Mesenchymal stem cell (in vitro differentiated cells and primary cell): ENCODE measurements around the gene DNAJC24.

ENCODE experiments used
- DNase-seq: peaks from one replicate; pipeline ENCODE4 v3.0.0-alpha.2; 2013
- H2AFZ ChIP-seq: one replicate; pipeline ENCODE4 v1.6.1; 2013; ENCODE audit warnings: low read depth, mild to moderate bottlenecking, control low read depth, inconsistent platforms, low read length, moderate library complexity
- H2AK5ac ChIP-seq: 2 replicates; pipeline ENCODE4 v1.6.1; 2013; ENCODE audit warnings: low read length, moderate library complexity, mild to moderate bottlenecking, inconsistent platforms; ENCODE audit not compliant: severe bottlenecking
- H2BK120ac ChIP-seq: one replicate; pipeline ENCODE4 v1.6.1; 2013; ENCODE audit warnings: low read depth, mild to moderate bottlenecking, inconsistent platforms, low read length, moderate library complexity
- H2BK12ac ChIP-seq, 2 experiments: one replicate each; pipeline ENCODE4 v1.6.1; 2013; ENCODE audit warnings: inconsistent platforms in 2 of 2, low read length in 2 of 2, mild to moderate bottlenecking in 2 of 2, moderate library complexity in 2 of 2, control low read depth in 1 of 2
- H2BK15ac ChIP-seq: one replicate; pipeline ENCODE4 v1.6.1; 2013; ENCODE audit warnings: mild to moderate bottlenecking, low read depth, inconsistent platforms; ENCODE audit not compliant: poor library complexity, severe bottlenecking
- H2BK5ac ChIP-seq: 2 replicates; pipeline ENCODE4 v1.6.1; 2013; ENCODE audit warnings: low read depth, mild to moderate bottlenecking, low read length, control low read depth, inconsistent platforms; ENCODE audit not compliant: poor library complexity, severe bottlenecking
- H3K14ac ChIP-seq, 2 experiments: one replicate each; pipeline ENCODE4 v1.6.1; 2013; ENCODE audit warnings: inconsistent platforms in 2 of 2, low read length in 2 of 2, control low read depth in 1 of 2, mild to moderate bottlenecking in 1 of 2, moderate library complexity in 1 of 2
- H3K18ac ChIP-seq, 2 experiments: one replicate each; pipeline ENCODE4 v1.6.1; 2013; ENCODE audit warnings: inconsistent platforms in 2 of 2, low read length in 2 of 2, control low read depth in 1 of 2, low read depth in 1 of 2, mild to moderate bottlenecking in 1 of 2
- H3K23ac ChIP-seq, 2 experiments: one replicate each; pipeline ENCODE4 v1.6.1; 2013; ENCODE audit warnings: inconsistent platforms in 2 of 2, low read length in 2 of 2, mild to moderate bottlenecking in 2 of 2, moderate library complexity in 2 of 2, control low read depth in 1 of 2
- H3K27ac ChIP-seq: 2 replicates; pipeline ENCODE4 v1.5.1; 2013; ENCODE audit warnings: mild to moderate bottlenecking, moderate library complexity, low read length, control low read depth, inconsistent platforms; ENCODE audit not compliant: poor library complexity, severe bottlenecking
- H3K27me3 ChIP-seq, 2 experiments: 2 replicates each; pipeline versions ENCODE4 v1.6.1 to v1.7.0; 2013; ENCODE audit warnings: low read length in 2 of 2, mild to moderate bottlenecking in 2 of 2, moderate library complexity in 2 of 2, control low read depth in 1 of 2, inconsistent platforms in 1 of 2; ENCODE audit not compliant: control insufficient read depth in 1 of 2, insufficient read depth in 1 of 2
- H3K36me3 ChIP-seq, 2 experiments: 2 replicates each; pipeline versions ENCODE4 v1.6.1 to v1.7.0; 2013; ENCODE audit warnings: low read length in 2 of 2, control low read depth in 1 of 2, inconsistent platforms in 1 of 2, low read depth in 1 of 2, mild to moderate bottlenecking in 1 of 2; ENCODE audit not compliant: insufficient read depth in 2 of 2, control insufficient read depth in 1 of 2
- H3K4ac ChIP-seq, 2 experiments: one replicate each; pipeline ENCODE4 v1.6.1; 2013; ENCODE audit warnings: inconsistent platforms in 2 of 2, low read length in 2 of 2, mild to moderate bottlenecking in 2 of 2, moderate library complexity in 2 of 2, control low read depth in 1 of 2, low read depth in 1 of 2
- H3K4me1 ChIP-seq: 2 replicates; pipeline ENCODE4 v1.6.1; 2013; ENCODE audit warnings: low read depth, low read length, control low read depth; ENCODE audit not compliant: control insufficient read depth, insufficient read depth
- H3K4me2 ChIP-seq: 2 replicates; pipeline ENCODE4 v1.6.1; 2013; ENCODE audit warnings: low read length, mild to moderate bottlenecking, inconsistent platforms; ENCODE audit not compliant: poor library complexity, severe bottlenecking
- H3K4me3 ChIP-seq, 2 experiments: 2 replicates each; pipeline versions ENCODE4 v1.5.1 to v1.7.0; 2013; ENCODE audit warnings: low read length in 2 of 2, mild to moderate bottlenecking in 2 of 2, control low read depth in 1 of 2, low read depth in 1 of 2; ENCODE audit not compliant: insufficient read depth in 1 of 2
- H3K79me1 ChIP-seq: replicated peaks from 2 replicates; pipeline ENCODE4 v1.6.1; 2013; ENCODE audit warnings: mild to moderate bottlenecking, control low read depth, low read length, inconsistent platforms; ENCODE audit not compliant: poor library complexity, severe bottlenecking
- H3K9ac ChIP-seq: 2 replicates; pipeline ENCODE4 v1.7.0; 2013; ENCODE audit warnings: mild to moderate bottlenecking, low read length, moderate library complexity
- H3K9me3 ChIP-seq: 2 replicates; pipeline ENCODE4 v1.7.0; 2013; ENCODE audit warnings: mild to moderate bottlenecking, low read length; ENCODE audit not compliant: control insufficient read depth
- H4K8ac ChIP-seq: one replicate; pipeline ENCODE4 v1.6.1; 2013; ENCODE audit warnings: inconsistent platforms, mild to moderate bottlenecking, low read length, moderate library complexity
- H4K91ac ChIP-seq: one replicate; pipeline ENCODE4 v1.6.1; 2013; ENCODE audit warnings: mild to moderate bottlenecking, low read length, inconsistent platforms
- WGBS: methylation state at CpG from one replicate; pipeline ENCODE4 v1.1.7; 2013; ENCODE audit warnings: mixed read lengths; 5-methylcytosine and 5-hydroxymethylcytosine counted together

DNAJC24 gene

DNA sequence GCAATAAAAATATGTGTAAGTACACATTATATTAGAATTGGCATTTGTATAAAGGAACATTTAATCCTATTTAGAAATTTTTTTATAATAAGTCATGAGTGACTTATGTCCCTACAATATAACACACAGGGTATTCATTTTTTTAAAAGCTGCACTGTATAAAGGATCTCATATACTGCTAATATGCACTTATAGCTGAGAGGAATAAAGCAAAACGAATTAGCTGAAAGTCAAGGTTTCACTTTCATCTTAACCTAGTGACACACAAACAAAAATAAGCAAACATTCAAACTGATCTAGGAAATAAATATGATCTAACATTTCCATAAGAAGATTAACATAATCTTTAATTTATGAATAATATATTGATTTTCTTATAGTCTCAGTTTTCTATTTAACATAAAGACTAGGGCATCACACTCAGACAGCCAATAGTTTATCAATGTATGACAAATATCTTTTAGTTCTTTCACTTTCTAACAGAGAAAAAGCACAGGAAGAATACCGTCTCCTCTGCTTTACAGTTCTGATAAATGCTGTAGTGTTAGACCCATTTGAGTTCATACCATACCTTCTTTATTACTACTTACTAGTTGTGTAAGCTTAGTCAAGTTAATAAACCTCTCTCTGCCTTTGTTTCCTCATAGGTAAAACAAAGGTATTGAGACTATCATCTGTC is 43.1 kb upstream of the DNAJC24 start:
- no peaks in the 10 kb centered on the region for H3K79me1 ChIP-seq
- H3K4me2 ChIP-seq = no peak overlapping the region
- no peak overlapping the region for H2BK12ac ChIP-seq
- no peak overlapping the region for H3K14ac ChIP-seq
- H4K91ac ChIP-seq = no peak overlapping the region
- H3K27me3 ChIP-seq = no peaks in the 10 kb centered on the region
- no peak overlapping the region for H3K4me3 ChIP-seq
- no peaks in the 10 kb centered on the region for H3K4me1 ChIP-seq
- H3K23ac ChIP-seq = no peak overlapping the region
- no peak overlapping the region for H3K27ac ChIP-seq
- H2AK5ac ChIP-seq = no peak overlapping the region
- H3K4ac ChIP-seq = no peak overlapping the region
- no peak overlapping the region for H3K18ac ChIP-seq
- no peaks in the 10 kb centered on the region for H3K36me3 ChIP-seq
- H2BK120ac ChIP-seq = no peak overlapping the region
- no peak overlapping the region for H2BK5ac ChIP-seq
- H2BK15ac ChIP-seq = no peak overlapping the region
- H2AFZ ChIP-seq = no peak overlapping the region
- H3K9ac ChIP-seq = no peak overlapping the region
- no peak for DNase-seq
- no peaks in the 10 kb centered on the region for H3K9me3 ChIP-seq
- WGBS = no CpG with 5 or more reads among the region's 2 CpGs
- H4K8ac ChIP-seq = no peak overlapping the region

DNA sequence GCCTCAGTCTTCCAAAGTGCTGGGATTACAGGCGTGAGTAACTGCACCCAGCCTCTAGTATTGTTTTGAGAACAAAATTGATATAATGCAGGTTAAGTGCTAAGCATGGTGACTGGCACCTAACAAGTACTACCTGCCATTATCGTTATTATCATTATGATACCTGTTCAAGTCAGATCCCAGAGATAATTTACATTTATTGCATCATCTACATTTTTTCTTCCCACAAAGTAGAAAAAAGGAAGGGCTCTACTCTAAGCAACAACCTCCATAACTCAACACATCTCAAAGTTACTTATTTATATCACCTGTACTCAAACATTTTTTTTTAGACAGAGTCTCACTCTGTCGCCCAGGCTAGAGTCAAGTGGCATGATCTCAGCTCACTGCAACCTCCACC is 42.2 kb upstream of the DNAJC24 start:
- H2AFZ ChIP-seq = no peak overlapping the region
- no peak overlapping the region for H2BK15ac ChIP-seq
- no peak overlapping the region for H2AK5ac ChIP-seq
- no peak overlapping the region for H2BK12ac ChIP-seq
- WGBS = 94% methylated on average over 2 of the region's 3 CpGs
- no peak overlapping the region for H4K8ac ChIP-seq
- H3K4ac ChIP-seq = no peak overlapping the region
- H3K27ac ChIP-seq = no peak overlapping the region
- H3K36me3 ChIP-seq = no peaks in the 10 kb centered on the region
- H3K27me3 ChIP-seq = no peaks in the 10 kb centered on the region
- H2BK5ac ChIP-seq = no peak overlapping the region
- no peak overlapping the region for H2BK120ac ChIP-seq
- no peak overlapping the region for H3K4me2 ChIP-seq
- H3K18ac ChIP-seq = no peak overlapping the region
- H4K91ac ChIP-seq = no peak overlapping the region
- no peaks in the 10 kb centered on the region for H3K9me3 ChIP-seq
- no peaks in the 10 kb centered on the region for H3K79me1 ChIP-seq
- H3K9ac ChIP-seq = no peak overlapping the region
- no peak overlapping the region for H3K14ac ChIP-seq
- no peak for DNase-seq
- H3K4me1 ChIP-seq = no peaks in the 10 kb centered on the region
- no peak overlapping the region for H3K4me3 ChIP-seq
- H3K23ac ChIP-seq = no peak overlapping the region

DNA sequence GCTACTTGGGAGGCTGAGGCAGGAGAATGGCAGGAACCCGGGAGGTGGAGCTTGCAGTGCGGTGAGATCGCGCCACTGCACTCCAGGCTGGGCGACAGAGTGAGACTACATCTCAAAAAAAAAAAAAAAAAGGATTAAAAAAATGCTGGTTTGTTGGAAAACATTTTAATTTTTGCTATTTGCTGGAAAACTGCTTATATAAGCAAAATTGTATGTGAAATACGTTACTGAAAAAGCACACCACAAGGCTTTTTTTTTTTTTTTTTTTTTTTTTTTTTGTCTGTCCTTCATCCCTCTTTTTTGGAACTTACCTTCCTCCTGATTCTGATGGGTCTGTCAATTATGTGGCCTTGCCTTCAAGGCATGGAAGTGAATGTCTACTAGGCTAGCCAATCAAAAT is 41.0 kb upstream of the DNAJC24 start:
- WGBS = 80% methylated on average over 5 of the region's 6 CpGs
- H3K23ac ChIP-seq = no peak overlapping the region
- H2BK5ac ChIP-seq = no peak overlapping the region
- H3K14ac ChIP-seq = no peak overlapping the region
- no peak overlapping the region for H2AK5ac ChIP-seq
- no peak overlapping the region for H3K9ac ChIP-seq
- no peaks in the 10 kb centered on the region for H3K79me1 ChIP-seq
- H3K27me3 ChIP-seq = no peaks in the 10 kb centered on the region
- no peak overlapping the region for H4K91ac ChIP-seq
- H4K8ac ChIP-seq = no peak overlapping the region
- H3K4me2 ChIP-seq = no peak overlapping the region
- no peak for DNase-seq
- no peak overlapping the region for H3K4ac ChIP-seq
- no peak overlapping the region for H2AFZ ChIP-seq
- no peak overlapping the region for H2BK120ac ChIP-seq
- no peak overlapping the region for H3K4me3 ChIP-seq
- no peak overlapping the region for H2BK12ac ChIP-seq
- H3K36me3 ChIP-seq = no peaks in the 10 kb centered on the region
- no peak overlapping the region for H3K27ac ChIP-seq
- no peaks in the 10 kb centered on the region for H3K4me1 ChIP-seq
- no peak overlapping the region for H2BK15ac ChIP-seq
- no peaks in the 10 kb centered on the region for H3K9me3 ChIP-seq
- H3K18ac ChIP-seq = no peak overlapping the region

DNA sequence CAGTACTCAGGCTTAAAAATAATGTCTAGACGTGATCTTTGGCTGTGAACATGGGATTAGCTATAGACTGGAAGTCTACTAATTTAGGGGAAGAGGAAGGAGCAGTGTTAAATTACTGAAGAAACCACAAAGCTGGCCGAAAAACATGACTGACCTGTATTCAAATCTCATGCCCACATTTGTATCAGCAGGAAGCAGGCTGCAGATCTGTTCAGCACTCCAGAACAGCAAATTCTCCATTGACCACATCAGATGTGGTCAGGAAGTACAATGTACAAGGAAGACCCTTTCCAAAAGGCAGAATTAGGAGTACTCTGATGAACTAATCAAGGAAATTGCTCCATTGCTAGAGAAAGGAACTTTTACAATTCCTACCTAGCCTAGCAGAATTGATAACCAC is 31.9 kb upstream of the DNAJC24 start:
- no peak overlapping the region for H3K18ac ChIP-seq
- no peak overlapping the region for H3K27ac ChIP-seq
- no peak overlapping the region for H4K8ac ChIP-seq
- no peak overlapping the region for H3K4me3 ChIP-seq
- no peak for DNase-seq
- H3K23ac ChIP-seq = no peak overlapping the region
- WGBS = 59% methylated on average over 2 of the region's 2 CpGs
- H2AK5ac ChIP-seq = no peak overlapping the region
- H2BK12ac ChIP-seq = no peak overlapping the region
- H4K91ac ChIP-seq = no peak overlapping the region
- H3K79me1 ChIP-seq = no peaks in the 10 kb centered on the region
- H3K36me3 ChIP-seq = no peaks in the 10 kb centered on the region
- no peak overlapping the region for H3K9ac ChIP-seq
- no peak overlapping the region for H2BK5ac ChIP-seq
- no peaks in the 10 kb centered on the region for H3K4me1 ChIP-seq
- no peak overlapping the region for H3K14ac ChIP-seq
- H2BK120ac ChIP-seq = no peak overlapping the region
- H2AFZ ChIP-seq = no peak overlapping the region
- H3K4ac ChIP-seq = no peak overlapping the region
- H3K4me2 ChIP-seq = no peak overlapping the region
- peaks cover 0 to 11% of the 10 kb centered on the region in 2 experiments for H3K27me3 ChIP-seq
- no peak overlapping the region for H2BK15ac ChIP-seq
- H3K9me3 ChIP-seq = no peaks in the 10 kb centered on the region
